CD4-positive, CD25-positive, alpha-beta regulatory T cell (primary cell): ENCODE results near the gene BEND6. TPM values are rescaled to one million over a fixed set of nuclear protein-coding genes. Genes with fewer than 3 reads are reported as not detected.

Experiments
- ATAC-seq, 2 donors: fragments of 150-1000 bp; cut with Tn5 transposase; one replicate each; pipeline ENCODE4 v1.10.0; 2021; ENCODE audit warnings: low read depth in 2 of 2, moderate number of reproducible peaks in 2 of 2, moderate library complexity in 1 of 2
- DNase-seq, 3 donors: peaks; one replicate each; pipeline versions ENCODE4 v3.0.0 to v3.0.0-alpha.2; 2012 to 2022; ENCODE audit warnings: mixed read lengths in 1 of 3
- H3K27ac ChIP-seq: one replicate; pipeline ENCODE4 v1.7.0; 2013; ENCODE audit warnings: mild to moderate bottlenecking, low read length; ENCODE audit not compliant: insufficient read depth, poor library complexity, severe bottlenecking
- H3K27me3 ChIP-seq: one replicate; pipeline ENCODE4 v1.7.0; 2013; ENCODE audit warnings: low read length; ENCODE audit not compliant: control insufficient read depth, insufficient read depth
- H3K36me3 ChIP-seq: one replicate; pipeline ENCODE4 v1.7.0; 2013; ENCODE audit warnings: mild to moderate bottlenecking, low read length, moderate library complexity; ENCODE audit not compliant: control insufficient read depth, insufficient read depth
- H3K4me1 ChIP-seq: 2 replicates; pipeline ENCODE4 v1.7.0; 2013; ENCODE audit warnings: mild to moderate bottlenecking, low read length; ENCODE audit not compliant: insufficient read depth, control insufficient read depth, poor library complexity, severe bottlenecking
- H3K4me3 ChIP-seq: one replicate; pipeline ENCODE4 v1.7.0; 2013; ENCODE audit warnings: low read depth, mild to moderate bottlenecking, low read length, moderate library complexity
- H3K9me3 ChIP-seq, 2 experiments: 1 replicate in 1 of 2; 2 replicates in 1 of 2; pipeline ENCODE4 v1.7.0; 2013; ENCODE audit warnings: low read length in 2 of 2, mild to moderate bottlenecking in 1 of 2, moderate library complexity in 1 of 2; ENCODE audit not compliant: control insufficient read depth in 2 of 2
- H3K27ac Mint-ChIP-seq, 3 donors: one replicate each; pipeline ENCODE4 v1.8.0; 2020 to 2022; ENCODE audit warnings: mild to moderate bottlenecking in 3 of 3, mixed read lengths in 3 of 3, moderate library complexity in 2 of 3
- H3K27me3 Mint-ChIP-seq: one replicate; pipeline ENCODE4 v1.8.0; 2022; ENCODE audit warnings: mild to moderate bottlenecking, mixed read lengths
- H3K36me3 Mint-ChIP-seq: one replicate; pipeline ENCODE4 v1.8.0; 2020; ENCODE audit warnings: mixed read lengths
- H3K4me1 Mint-ChIP-seq, 4 donors: one replicate each; pipeline ENCODE4 v1.8.0; 2020 to 2022; ENCODE audit warnings: mixed read lengths in 4 of 4, mild to moderate bottlenecking in 1 of 4
- H3K4me3 Mint-ChIP-seq, 4 donors: one replicate each; pipeline ENCODE4 v1.8.0; 2020 to 2022; ENCODE audit warnings: mild to moderate bottlenecking in 4 of 4, mixed read lengths in 4 of 4, moderate library complexity in 3 of 4
- H3K9me3 Mint-ChIP-seq, 7 donors: one replicate each; pipeline ENCODE4 v1.8.0; 2020 to 2022; ENCODE audit warnings: mixed read lengths in 7 of 7, mild to moderate bottlenecking in 3 of 7, moderate library complexity in 2 of 7
- polyA plus RNA-seq, 4 donors: library from polyadenylated mRNA; unstranded; fragments of 300-500 nt; fragmentation: Illumina TruSeq; gene quantifications; one replicate each; pipeline ENCODE4 v1.2.3, GENCODE V29; 2021
- total RNA-seq: library from RNA; stranded (reverse); gene quantifications from one replicate; pipeline ENCODE4 v1.2.3, GENCODE V29; 2022

The BEND6 gene
- total and polyA plus RNA-seq, 5 donors from 2014 or later: not detected

GRCh38 chr6:56914798-56915658 is 39.9 kb upstream of the BEND6 start:
- Mint-ChIP-seq H3K36me3 (no peaks in the 10 kb centered on the region), H3K9me3 (no peaks in the 10 kb centered on the region), H3K27me3 (peaks cover 31% of the 10 kb centered on the region), H3K4me3 (no peak overlapping the region), H3K27ac (no peak overlapping the region), H3K4me1 (no peaks in the 10 kb centered on the region)
- H3K4me1 ChIP-seq: no peaks in the 10 kb centered on the region
- no peak overlapping the region for H3K4me3 ChIP-seq
- no peak for ATAC-seq
- peaks cover 12% of the 10 kb centered on the region for H3K27me3 ChIP-seq
- no peak for DNase-seq
- H3K27ac ChIP-seq: no peak overlapping the region
- no peaks in the 10 kb centered on the region for H3K36me3 ChIP-seq
- no peaks in the 10 kb centered on the region for H3K9me3 ChIP-seq

GRCh38 chr6:56915832-56916231 is 39.1 kb upstream of the BEND6 start:
- Histone ChIP-seq H3K4me1 (no peaks in the 10 kb centered on the region), H3K4me3 (no peak overlapping the region), H3K9me3 (no peaks in the 10 kb centered on the region), H3K27ac (no peak overlapping the region), H3K27me3 (peaks cover 12% of the 10 kb centered on the region), H3K36me3 (no peaks in the 10 kb centered on the region)
- Mint-ChIP-seq H3K27ac (no peak overlapping the region), H3K9me3 (no peaks in the 10 kb centered on the region), H3K4me3 (no peak overlapping the region), H3K36me3 (no peaks in the 10 kb centered on the region), H3K4me1 (no peaks in the 10 kb centered on the region), H3K27me3 (peaks cover 38% of the 10 kb centered on the region)
- ATAC-seq (no peak), DNase-seq (no peak)

GRCh38 chr6:56916849-56917551 is 37.9 kb upstream of the BEND6 start:
- H3K4me1 ChIP-seq: no peaks in the 10 kb centered on the region
- DNase-seq (no peak), ATAC-seq (no peak)
- Mint-ChIP-seq H3K27ac (no peak overlapping the region), H3K27me3 (peaks cover 44% of the 10 kb centered on the region), H3K9me3 (no peaks in the 10 kb centered on the region), H3K4me1 (no peaks in the 10 kb centered on the region), H3K36me3 (no peaks in the 10 kb centered on the region), H3K4me3 (no peak overlapping the region)
- no peak overlapping the region for H3K4me3 ChIP-seq
- H3K9me3 ChIP-seq: no peaks in the 10 kb centered on the region
- peaks cover 10% of the 10 kb centered on the region for H3K27me3 ChIP-seq
- H3K36me3 ChIP-seq: no peaks in the 10 kb centered on the region
- H3K27ac ChIP-seq: no peak overlapping the region

GRCh38 chr6:56922645-56923044 is 32.3 kb upstream of the BEND6 start:
- no peak for DNase-seq
- Histone ChIP-seq H3K27me3 (peaks cover 8% of the 10 kb centered on the region), H3K36me3 (no peaks in the 10 kb centered on the region), H3K4me1 (no peaks in the 10 kb centered on the region), H3K9me3 (no peaks in the 10 kb centered on the region), H3K4me3 (no peak overlapping the region), H3K27ac (no peak overlapping the region)
- no peak for ATAC-seq
- Mint-ChIP-seq H3K4me3 (no peak overlapping the region), H3K27me3 (peaks cover 75% of the 10 kb centered on the region), H3K4me1 (no peaks in the 10 kb centered on the region), H3K27ac (no peak overlapping the region), H3K9me3 (no peaks in the 10 kb centered on the region), H3K36me3 (no peaks in the 10 kb centered on the region)

- Mint-ChIP-seq H3K27ac (no peak overlapping the region), H3K36me3 (no peaks in the 10 kb centered on the region), H3K4me3 (no peak overlapping the region), H3K27me3 (peaks cover 73% of the 10 kb centered on the region), H3K9me3 (no peaks in the 10 kb centered on the region), H3K4me1 (no peaks in the 10 kb centered on the region)
- H3K27ac ChIP-seq: no peak overlapping the region
- H3K4me3 ChIP-seq: no peak overlapping the region
- no peaks in the 10 kb centered on the region for H3K4me1 ChIP-seq
- ATAC-seq (no peak), DNase-seq (no peak)
- no peaks in the 10 kb centered on the region for H3K36me3 ChIP-seq
- peaks cover 8% of the 10 kb centered on the region for H3K27me3 ChIP-seq
- H3K9me3 ChIP-seq: no peaks in the 10 kb centered on the region
These were observed 31.3 kb upstream of the BEND6 start for GRCh38 chr6:56923565-56923964.

GRCh38 chr6:56927538-56928453 is 27.1 kb upstream of the BEND6 start:
- ATAC-seq (no peak), DNase-seq (no peak)
- no peak overlapping the region for H3K4me3 Mint-ChIP-seq
- peaks cover 8% of the 10 kb centered on the region for H3K27me3 ChIP-seq
- H3K4me1 Mint-ChIP-seq: no peaks in the 10 kb centered on the region
- H3K27ac Mint-ChIP-seq: no peak overlapping the region
- H3K27ac ChIP-seq: no peak overlapping the region
- H3K4me1 ChIP-seq: no peaks in the 10 kb centered on the region
- H3K9me3 ChIP-seq: no peaks in the 10 kb centered on the region
- H3K9me3 Mint-ChIP-seq: no peaks in the 10 kb centered on the region
- no peaks in the 10 kb centered on the region for H3K36me3 Mint-ChIP-seq
- peaks cover 52% of the 10 kb centered on the region for H3K27me3 Mint-ChIP-seq
- no peaks in the 10 kb centered on the region for H3K36me3 ChIP-seq
- H3K4me3 ChIP-seq: no peak overlapping the region

- H3K27ac Mint-ChIP-seq: no peak overlapping the region
- Histone ChIP-seq H3K9me3 (no peaks in the 10 kb centered on the region), H3K4me3 (no peak overlapping the region), H3K36me3 (no peaks in the 10 kb centered on the region), H3K27me3 (peaks cover under 1% of the 10 kb centered on the region), H3K4me1 (no peaks in the 10 kb centered on the region), H3K27ac (no peak overlapping the region)
- no peaks in the 10 kb centered on the region for H3K4me1 Mint-ChIP-seq
- no peaks in the 10 kb centered on the region for H3K9me3 Mint-ChIP-seq
- H3K27me3 Mint-ChIP-seq: peaks cover 30% of the 10 kb centered on the region
- no peak for DNase-seq
- no peak overlapping the region for H3K4me3 Mint-ChIP-seq
- no peak for ATAC-seq
- H3K36me3 Mint-ChIP-seq: no peaks in the 10 kb centered on the region
These were observed 24.1 kb upstream of the BEND6 start for GRCh38 chr6:56930846-56931245.
